ENCODE measurements around the gene GLI3.

The GLI3 gene

DNA sequence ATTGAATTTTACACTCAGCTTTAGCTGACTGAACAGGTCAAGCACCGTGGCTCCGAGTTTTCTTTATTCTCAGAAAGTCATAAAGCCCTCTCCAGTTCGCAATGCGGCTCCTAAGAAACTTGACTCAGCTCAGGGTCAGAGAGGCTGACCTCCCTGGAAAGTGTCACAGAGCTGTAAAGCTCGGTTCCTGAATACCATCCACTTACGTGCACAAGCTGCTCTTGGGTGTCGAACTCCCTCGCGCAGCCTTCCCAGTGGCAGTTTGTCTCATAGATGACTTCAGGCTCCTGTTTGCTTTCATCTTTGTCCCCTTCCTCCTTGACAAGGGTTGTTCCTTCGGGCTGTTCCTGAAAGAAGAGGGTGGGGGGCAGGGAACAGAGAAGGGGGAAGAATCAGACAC is 213.7 kb downstream of the GLI3 start:
- DNase-seq: no peak

DNA sequence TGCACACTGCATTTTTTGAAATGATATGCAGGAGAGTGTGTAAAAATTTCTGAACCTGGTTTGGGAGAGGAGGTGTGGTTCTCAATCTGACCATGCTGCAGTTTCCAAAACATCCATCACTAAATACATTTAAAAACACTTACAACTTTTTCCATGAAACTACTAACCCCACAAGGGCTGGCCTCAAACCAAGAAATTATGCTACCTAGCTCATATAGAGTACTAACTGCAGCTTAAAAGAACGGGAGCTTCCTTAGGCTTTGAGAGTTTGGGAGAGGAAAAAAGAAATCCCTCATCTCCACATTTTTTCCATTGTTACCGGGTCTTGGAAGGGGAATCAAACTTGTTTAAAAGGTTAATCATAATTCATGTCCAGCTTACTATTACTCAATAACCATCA is 214.2 kb downstream of the GLI3 start:
- no peak for DNase-seq

DNA sequence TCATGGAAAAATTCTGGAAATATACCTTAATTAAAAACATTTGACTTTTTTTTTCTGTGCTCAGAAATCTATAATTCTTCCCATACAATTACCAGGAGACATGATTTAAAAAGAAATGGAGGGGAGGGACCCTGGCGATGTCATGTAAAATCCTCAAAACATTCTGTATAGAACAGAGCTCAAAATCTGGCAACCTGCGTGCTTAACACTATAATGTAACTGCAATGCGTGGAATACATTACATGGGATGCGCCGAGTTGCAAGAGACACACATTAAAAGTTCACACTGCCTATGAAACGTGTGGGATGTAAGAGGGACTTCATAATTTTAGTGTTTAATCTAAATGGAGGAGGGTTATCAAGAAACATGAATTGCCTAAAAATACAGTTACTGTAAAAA is 215.0 kb downstream of the GLI3 start:
- no peak for DNase-seq

DNA sequence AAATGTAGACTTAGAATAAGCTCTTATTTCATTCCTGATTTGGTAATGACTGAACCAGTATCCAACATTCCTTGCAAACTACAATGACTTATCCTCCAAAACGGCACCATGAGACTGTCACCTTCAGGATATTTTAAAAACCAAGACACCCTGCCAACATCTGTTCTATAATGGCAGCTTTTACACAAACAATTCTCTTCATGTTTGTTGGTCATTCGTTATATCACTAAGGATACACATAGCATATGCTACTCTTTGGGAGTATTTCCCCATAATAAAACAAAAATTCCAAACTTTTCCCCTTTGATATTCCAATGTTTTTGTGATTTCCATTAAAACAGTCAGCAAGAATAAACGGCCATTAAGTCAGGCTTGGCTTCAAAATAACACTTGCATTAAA is 215.4 kb downstream of the GLI3 start:
- DNase-seq: no peak

DNA sequence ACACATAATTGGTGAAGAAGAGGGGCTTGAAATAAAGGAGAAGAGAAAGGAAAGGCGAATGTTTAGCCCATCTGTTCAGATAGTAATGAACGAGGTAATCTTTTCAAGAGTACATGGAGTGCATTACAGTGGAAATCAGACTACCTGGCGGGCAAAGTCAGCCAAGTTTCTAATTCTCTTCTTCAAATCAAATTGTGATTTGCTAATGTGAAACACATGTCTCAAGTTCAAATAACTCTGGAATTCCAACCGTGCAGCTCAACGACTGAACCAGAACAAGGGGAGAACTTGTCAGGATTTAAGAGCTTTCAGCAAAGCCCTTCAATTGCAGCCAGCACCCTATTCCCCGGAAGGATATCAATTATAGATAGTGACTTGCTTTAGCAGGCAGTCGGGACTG is 216.9 kb downstream of the GLI3 start:
- no peak for DNase-seq

DNA sequence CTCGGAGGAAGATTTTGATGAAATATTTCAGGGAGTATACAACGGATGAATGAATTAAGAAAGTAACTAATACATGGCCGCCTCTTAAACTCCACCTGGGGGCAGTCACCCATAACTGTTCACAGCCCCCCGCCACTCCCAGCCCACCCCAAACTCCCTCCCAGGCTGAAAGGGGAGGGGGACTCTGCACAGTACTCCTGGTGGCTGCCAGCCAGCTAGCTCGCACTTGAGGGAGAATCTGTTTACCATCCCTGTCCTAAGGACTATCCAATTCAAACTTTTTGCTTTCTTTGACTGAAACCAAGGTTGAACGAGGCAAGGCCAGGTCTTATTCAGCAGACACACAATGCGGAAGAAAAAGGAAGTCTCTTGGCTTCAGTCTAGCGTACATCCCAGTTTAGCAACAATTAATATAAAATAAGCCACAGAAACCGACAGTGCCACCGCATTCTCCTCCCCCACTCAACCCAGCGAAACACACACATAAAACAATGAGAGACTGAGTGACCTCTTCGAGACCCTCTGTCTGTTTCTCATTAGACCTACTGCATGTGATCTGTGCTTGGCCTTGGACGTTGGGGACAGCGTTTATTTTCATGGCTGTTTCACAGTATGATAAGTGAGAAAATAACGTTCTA is 219.5 kb downstream of the GLI3 start:
- peak in 1 of 4 experiments; percentile 10 for DNase-seq

DNA sequence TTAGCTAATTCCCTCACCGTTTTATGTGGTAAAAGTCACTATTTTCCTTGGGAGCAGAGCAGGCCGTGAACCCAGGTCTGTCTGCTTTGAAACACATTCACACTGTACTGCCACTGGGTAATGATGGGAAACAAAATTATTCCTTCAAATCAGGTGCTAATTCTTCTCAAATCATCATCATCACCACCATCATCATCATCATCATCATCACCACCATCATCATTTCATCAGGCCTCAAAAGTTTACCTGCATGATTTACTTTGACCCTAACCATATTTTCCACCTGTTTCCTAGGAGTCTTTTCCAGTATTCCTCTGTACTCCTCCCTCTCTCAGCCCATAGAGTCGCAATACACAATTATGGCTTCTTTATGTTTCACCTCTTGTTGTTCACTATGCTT is 220.5 kb downstream of the GLI3 start:
- no peak for DNase-seq

DNA sequence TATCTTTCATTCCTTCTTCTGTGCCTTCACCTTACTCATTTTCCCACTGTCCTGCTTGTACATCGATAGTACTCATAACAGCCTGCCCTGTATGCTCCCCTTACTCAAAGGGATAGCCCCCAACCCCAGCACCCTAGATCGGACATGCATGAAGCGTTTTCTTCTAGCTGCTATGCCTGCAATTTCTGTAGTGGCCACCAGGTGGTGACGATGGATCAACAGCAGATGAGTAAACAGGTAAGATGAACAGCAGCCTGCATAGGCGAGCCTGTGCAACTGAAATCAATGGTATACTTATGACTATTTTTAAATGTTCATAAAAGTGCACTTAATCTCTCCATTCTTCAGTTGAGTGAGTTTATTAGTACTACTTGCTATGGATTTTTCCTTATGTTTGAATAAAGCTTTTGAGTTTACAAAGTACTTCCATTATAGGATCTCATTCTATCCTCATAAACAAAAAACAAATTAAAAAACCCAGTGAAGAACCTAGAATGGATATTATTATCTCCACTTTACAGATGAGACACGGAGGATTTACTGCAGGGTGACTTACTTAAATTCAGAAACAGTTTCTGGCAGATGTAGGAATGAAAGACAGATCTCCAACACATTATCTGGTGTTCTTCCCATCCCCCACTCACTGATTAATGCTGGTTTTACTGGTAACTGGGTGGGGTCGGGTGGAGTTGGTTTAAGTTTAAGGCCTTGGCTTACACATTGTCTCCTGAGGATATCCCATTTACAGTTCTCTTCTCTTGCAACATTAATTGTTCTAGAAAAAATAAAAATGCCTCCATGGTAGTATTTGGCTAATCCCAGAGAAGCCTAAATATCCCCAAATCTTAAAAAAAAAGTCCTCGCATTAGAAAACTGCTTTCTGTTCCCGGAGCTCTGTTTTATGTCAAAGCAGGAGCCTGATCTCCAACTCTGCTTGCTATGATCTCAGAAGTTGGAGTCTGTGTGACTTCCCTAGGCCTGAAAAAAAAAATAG is 222.1 kb downstream of the GLI3 start:
- peak; percentile 65 to 76 (median 72) for DNase-seq

DNA sequence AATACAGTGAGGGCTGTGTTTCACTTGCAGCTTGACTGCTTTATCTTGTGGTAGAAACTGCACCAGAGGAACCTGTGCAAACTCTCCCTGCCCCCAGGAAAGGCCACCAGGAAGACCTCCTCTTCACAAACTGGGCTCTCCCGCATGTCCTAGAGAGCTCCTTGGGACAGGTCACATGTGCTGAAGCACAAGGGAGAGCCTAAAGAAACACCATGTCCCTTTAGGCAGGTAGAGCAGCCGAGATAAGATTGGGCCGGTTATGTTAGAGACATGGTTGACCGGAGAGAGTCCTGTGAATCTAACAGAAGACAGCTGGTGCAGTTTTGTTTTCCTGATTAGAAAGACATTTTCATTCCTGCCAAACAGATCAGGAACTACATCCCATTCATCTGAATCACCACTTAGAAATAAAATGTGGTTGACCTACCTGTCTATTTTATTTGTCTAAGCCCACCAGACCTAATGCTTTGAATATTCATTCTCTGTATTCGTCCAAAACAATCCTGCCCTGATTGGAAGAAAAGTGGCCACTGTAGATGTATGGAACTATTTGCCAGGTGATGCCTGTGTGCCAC is 224.1 kb downstream of the GLI3 start:
- no peak for DNase-seq

DNA sequence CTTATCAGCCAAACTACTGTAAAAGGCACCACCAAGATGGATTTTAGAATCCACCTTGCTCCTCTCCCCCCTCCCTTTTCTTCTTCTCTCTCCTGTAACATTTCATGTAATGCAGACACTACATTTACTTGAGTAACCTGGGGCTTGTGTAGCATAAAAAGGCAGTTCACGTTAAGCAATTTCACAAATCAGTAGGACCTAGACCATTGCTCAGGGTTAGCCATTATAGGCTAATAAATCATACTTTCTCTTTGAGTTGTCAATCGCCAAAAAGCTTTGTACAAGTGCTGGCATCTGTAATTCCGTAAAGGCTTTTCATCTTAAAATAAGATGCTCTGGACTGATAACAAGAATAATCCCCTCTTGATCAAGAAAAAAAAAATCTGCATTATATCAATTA is 224.7 kb downstream of the GLI3 start:
- no peak for DNase-seq

DNA sequence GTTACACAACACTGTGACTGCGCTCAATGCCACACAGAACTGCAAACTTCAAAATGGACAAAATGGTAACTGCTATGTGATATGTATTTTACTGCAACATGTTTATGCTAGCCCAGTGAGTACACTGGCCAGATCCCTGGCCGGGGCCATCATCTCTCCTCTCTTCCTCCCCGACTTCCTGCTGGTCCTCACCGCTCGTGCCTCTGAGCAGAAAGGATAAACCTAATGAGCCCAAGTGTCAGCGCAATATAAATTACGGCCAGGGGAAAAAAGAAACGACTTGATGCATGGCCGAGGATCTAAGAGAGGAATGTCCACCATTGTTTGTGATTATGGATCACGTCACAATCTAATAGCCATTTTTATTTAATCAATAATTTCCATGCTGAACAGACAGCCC is 225.2 kb downstream of the GLI3 start:
- no peak for DNase-seq

DNA sequence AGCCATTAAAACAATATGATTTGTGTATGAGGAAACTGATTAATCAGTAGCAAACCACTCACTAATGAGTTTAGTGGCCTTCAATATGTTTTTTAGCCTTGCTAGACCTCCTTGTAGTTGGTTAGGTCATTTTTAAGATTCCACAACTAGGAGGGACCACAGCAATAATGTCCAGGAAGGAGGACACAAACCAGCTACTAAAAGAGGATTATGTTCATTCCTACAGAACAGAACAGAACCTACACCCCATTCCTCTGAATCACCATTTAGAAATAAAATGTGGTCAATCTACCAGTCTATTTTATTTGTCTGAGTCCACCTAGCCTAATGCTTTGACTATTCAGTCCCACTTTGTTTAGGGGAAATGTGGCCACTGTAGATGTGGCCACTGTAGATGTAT is 226.3 kb downstream of the GLI3 start:
- no peak for DNase-seq

DNA sequence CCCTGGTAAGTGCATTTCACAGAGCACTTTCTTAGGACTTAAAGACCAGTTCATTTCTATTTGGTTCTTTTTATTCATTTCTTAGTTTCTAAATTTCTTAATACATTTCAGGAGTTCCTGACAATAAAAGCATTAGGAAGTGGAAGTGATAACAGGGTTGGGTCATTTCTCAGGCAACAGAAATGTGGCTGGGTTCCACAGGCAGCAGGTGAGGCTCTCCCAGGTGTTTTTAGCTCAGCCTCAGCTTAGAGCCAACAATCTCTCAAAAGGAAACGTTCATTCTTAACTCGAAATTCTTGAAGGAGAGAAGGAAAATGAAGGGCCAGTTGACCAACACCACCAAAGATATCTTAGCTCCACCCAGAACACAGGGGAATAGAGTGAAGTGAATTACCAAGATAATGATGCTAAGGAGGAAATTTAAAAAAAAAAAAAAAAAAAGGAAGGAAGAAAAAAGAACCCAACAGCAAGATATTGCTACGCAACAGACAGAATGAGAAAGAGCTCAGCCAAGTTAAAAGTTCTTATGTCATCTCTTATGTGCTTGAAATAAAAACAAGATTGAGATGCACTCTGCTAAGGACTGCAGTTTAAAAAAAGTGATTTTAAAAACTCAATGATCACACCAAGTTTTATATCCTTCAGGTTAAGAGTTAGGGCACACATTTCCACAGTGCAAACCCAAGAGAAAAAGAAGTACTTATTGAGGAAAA is 230.1 kb downstream of the GLI3 start:
- no peak for DNase-seq

DNA sequence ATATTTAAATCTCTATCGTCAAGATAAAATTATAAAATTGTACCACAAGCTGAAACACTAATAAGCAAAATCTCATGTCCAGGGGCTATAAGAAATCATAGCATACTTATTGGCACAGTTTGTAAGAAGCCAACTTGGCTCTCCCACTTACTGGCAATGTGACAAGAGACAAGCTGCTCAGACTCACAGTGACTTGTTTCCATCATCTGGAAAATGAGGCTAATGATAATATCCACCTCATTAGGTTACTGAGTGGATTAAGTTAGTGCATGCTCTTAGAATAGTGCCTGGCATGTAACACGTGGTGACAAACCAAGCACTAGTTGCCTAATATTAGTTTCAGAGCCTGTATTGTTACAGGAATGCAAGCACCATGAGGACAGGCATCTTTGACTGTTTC is 234.4 kb downstream of the GLI3 start:
- no peak for DNase-seq

DNA sequence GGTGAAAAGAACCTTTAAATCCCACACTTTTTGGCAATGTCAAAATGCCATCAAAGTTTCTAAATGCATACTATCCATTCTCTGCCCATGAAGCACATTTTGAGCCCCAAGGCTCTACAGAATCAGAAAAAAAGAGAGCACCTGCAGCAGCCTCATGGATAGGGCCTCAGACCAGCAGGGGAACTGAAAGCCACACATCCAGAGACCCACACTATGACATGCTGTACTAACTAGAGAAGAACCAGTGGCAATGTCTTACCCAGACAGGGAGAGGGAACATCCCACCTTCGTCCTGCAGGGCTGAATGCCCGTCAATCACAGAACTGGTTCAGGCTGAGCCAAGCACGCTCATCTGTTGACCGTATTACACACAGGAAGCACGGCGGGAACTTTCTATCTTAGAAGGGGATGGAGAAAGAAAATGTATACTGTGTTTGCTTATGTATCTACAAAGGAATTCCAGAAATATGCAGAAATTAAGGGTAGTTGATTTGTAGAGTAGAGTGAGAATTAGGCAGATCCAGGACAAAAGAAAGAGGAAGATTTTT is 237.2 kb downstream of the GLI3 start:
- no peak for DNase-seq

DNA sequence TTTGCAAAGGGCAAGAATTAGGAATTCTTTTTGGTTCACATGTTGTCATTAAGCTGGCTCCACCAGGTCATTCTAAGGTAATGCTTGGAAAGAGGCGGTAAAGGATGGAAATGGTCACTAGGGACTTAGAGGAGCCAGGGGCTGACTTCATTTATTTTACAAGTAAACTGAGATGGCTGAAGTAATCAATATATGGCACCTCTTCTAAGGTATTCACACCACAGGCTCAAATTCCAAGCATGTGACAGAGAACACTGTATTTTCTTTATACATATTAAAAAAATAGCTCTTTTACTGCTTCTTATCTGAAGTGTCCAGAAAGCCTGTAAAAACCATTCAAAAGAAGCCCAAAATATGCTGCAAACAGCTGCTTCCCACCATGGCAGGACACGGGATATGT is 239.0 kb downstream of the GLI3 start:
- DNase-seq: no peak

DNA sequence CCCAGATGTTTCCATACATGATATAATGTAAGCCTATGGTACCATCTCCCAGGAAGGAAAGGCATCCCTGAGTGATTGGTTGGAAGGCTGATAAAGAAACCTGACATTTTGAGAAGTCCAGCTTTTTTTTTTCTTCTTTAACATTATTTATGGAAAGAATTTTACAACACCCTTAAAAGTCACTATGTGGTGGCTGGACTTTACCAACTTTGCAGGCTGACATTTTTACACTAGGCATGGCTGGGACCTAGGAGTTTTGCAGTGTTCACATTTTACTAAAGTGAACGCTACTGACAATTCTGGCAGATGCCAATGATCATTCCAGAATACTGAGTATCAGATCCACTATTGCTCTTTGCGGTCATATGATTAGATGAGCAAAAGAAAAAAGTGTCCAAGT is 239.9 kb downstream of the GLI3 start:
- DNase-seq: no peak

DNA sequence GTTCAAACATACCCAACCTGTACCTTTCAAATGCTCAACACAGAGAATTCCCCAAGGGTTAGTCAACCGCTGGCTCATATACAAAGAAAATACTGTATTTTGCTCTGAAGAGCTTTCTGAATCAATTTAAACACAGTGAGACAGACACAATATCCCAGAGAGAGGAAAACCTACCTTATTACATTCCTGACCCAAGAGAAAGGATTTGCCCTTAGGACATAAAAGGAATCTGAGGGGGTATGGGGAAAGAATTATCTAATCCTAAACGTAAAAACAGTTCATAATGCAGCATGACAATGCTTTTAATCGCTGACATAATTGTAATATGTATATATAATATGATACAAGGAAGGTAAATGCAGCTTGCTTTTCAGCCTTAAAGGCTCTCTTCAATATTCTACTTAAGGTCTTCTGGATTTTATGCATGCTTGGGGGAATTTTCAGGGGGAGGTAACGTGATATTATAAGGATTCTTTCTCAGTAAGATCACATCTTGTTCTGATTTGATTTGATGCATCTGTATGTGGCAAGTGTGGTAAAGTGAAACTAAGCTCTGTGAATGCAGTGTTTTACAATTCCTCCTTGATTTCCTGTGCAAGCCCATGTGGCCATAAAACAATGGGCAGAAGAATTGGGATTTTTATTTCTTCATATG is 240.5 kb downstream of the GLI3 start:
- no peak for DNase-seq

DNA sequence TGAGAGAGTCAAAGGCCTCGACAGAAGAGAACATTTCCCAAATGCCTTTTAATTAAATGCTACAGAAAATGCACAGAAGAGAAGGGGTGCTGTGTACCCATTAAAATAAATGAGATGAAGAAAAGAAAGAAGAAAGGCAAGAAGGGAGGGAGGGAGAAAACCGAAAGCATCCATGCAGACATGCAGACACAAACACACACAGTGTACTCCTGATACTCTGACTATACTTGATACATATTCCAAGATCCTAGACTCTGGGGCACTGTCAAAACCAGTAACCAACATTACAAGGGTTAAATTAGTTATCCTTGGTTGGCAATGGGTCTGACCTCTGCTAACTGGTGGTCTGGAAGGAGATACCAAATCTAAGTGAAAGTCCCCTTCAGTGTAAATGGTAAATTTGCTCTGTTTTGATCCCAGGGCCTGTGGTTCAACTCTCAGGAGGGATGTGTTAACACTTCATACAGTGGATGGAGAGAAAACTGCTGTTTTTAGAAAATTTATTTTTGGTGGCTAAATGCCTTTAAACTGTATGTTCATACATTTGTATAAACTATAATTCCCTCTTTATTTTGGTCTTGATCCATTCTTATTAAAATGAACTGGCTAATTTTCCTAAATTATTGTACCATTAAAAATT is 241.3 kb downstream of the GLI3 start:
- DNase-seq: no peak

DNA sequence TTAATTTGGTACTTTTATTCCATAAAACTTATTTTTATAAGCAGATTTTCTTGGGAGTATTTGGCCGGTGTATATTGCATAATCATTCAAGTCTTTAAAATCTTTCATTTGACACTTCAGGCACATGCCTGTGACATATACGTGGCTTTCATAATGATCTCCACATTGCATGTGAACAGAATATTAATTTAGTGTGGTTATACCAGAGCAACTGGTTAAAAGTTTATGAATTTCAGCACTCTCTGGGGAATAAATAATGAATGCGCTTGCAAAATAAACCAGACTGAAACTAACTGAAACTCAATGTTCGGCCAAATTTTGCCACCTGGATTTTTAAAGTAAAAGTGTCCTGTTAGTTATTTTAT is 242.3 kb downstream of the GLI3 start:
- DNase-seq: no peak

DNA sequence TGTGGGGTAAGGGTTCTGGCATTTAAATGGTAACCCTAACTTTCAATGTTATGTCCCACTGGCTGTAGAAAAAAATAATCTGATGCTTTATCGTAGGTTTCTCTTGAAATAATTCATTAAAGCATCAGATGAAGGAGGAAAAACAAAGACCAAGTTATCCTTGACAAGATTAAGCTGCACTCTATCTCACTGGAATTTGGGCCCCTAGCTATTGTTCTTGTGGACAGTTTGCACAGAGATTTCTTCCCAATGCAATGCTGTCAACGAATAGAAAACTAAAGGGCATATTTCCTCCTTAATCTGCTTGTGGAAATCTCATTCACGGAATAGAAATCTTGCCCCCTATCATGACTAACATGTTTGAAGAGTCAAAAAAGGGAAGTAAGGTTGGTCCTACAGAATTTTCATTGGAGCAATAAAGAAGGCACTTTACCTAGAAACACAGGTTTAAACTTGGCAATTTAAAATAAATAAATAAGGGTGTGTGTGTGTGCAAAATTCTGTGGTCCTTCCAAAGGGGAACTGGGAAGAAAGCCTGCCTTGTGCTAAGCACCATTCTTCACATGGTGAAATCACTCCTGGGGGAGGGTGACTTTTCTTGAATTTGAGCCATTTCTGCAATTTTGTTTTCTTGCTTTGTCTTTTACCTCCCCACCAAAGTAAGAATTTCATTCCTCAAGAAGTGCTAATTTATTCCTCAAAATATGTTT is 242.8 kb downstream of the GLI3 start:
- DNase-seq: peak in 3 of 4 experiments; percentile 21 to 22 (median 21)

Measured in suppressor macrophage (primary cell).